Ovary (tissue), 10 donors: ENCODE measurements around the gene RSPH3. TPM values are rescaled to one million over a fixed set of nuclear protein-coding genes. Genes with fewer than 3 reads are reported as not detected.

ENCODE experiments used
- DNase-seq, 5 donors: peaks; one replicate each; pipeline ENCODE4 v3.0.0-alpha.2; 2019 to 2020
- H3K27ac ChIP-seq, 2 donors: fragments of 200-600 bp; one replicate each; pipeline versions ENCODE4 v1.5.1 to v1.8.0; 2019 to 2022
- H3K27me3 ChIP-seq: fragments of 200-600 bp; one replicate; pipeline ENCODE4 v1.8.0; 2022
- H3K36me3 ChIP-seq: fragments of 200-600 bp; sonication (generic); one replicate; pipeline ENCODE4 v1.5.1; 2019
- H3K4me1 ChIP-seq: one replicate; pipeline ENCODE4 v1.8.1; 2013; ENCODE audit warnings: mild to moderate bottlenecking, moderate library complexity; ENCODE audit not compliant: insufficient read depth
- H3K4me3 ChIP-seq: fragments of 200-600 bp; sonication (generic); one replicate; pipeline ENCODE4 v1.5.1; 2017
- H3K9me3 ChIP-seq, 2 donors: fragments of 200-600 bp in 1 of 2; sonication (generic) in 1 of 2; one replicate each; pipeline versions ENCODE4 v1.5.1 to v1.8.1; 2013 to 2019; ENCODE audit warnings: mild to moderate bottlenecking in 1 of 2, moderate library complexity in 1 of 2
- EP300 ChIP-seq: sonication (generic); formaldehyde crosslinking; IDR thresholded peaks from one replicate; pipeline ENCODE4 v1.6.1; 2017; ENCODE audit warnings: antibody characterized with exemption
- POLR2A ChIP-seq: fragments of 450-650 bp; IDR thresholded peaks from one replicate; pipeline ENCODE4 v1.6.1; 2017; ENCODE audit warnings: antibody characterized with exemption, mild to moderate bottlenecking, moderate library complexity
- WGBS, 3 donors: extraction: QIAGEN DNeasy Blood & Tissue Kit in 1 of 3; methylation state at CpG; one replicate each; pipeline versions ENCODE4 v1.1.5 to v1.1.7; 2013 to 2017; 5-methylcytosine and 5-hydroxymethylcytosine counted together
- intact Hi-C, 4 donors: fragments of 100-400 bp; cut with DNase I; formaldehyde crosslinking; loops; one replicate each; pipeline versions ENCODE4 v1.11.0 to v1.15.1; 2022 to 2023
- long read RNA-seq, 3 donors: library from polyadenylated mRNA in 2 of 3; unstranded in 2 of 3; transcript quantifications; one replicate each; pipeline ENCODE4 v2.0.0 and lab custom pipeline, GENCODE V29; 2021 to 2026
- polyA plus RNA-seq, 2 donors: library from polyadenylated mRNA; stranded (reverse); fragments of 200-250 nt in 1 of 2; fragments of 350-450 nt in 1 of 2; fragmentation: Illumina TruSeq in 1 of 2; extraction: RNeasy Lipid Tissue Mini Kit (QIAGEN cat#74804) in 1 of 2; gene quantifications; one replicate each; pipeline ENCODE4 v1.2.3, GENCODE V29; 2013 to 2014
- total RNA-seq, 7 donors: library from RNA; depleted of rRNA in 2 of 7; stranded (reverse); fragments of >200 nt in 2 of 7; fragmentation: NEBNext Ultra II Directional in 3 of 7; extraction: Animal tissue kit (Norgen Biotek cat#: 25700) in 3 of 7; gene quantifications; one replicate each; pipeline versions ENCODE4 v1.1.0 to v1.2.4, GENCODE V29; 2016 to 2023
- TF ChIP-seq, protein P1 (sequence below), 3 donors: fragments of 450-650 bp in 2 of 3; fragments of 200-600 bp in 1 of 3; IDR thresholded peaks; one replicate each; pipeline versions ENCODE4 v1.5.1 to v1.8.0; 2016 to 2022; ENCODE audit warnings: antibody characterized with exemption in 3 of 3, mild to moderate bottlenecking in 1 of 3
- donor health status: DM: no; HTN: no; CAD: no; lungs with moderate emphysema.
- donor health status: DM: no; HTN: no; CAD: no.
- donor health status: Bipolar disorder and iron deficiency.
- donor health status: DM: yes; HTN: yes; CAD: no.
- donor health status: DM: no; HTN: no; CAD: no.
- donor health status: DM: yes; HTN: yes; CAD: no.

RSPH3 gene, protein sequence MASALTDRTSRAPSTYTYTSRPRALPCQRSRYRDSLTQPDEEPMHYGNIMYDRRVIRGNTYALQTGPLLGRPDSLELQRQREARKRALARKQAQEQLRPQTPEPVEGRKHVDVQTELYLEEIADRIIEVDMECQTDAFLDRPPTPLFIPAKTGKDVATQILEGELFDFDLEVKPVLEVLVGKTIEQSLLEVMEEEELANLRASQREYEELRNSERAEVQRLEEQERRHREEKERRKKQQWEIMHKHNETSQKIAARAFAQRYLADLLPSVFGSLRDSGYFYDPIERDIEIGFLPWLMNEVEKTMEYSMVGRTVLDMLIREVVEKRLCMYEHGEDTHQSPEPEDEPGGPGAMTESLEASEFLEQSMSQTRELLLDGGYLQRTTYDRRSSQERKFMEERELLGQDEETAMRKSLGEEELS
- total RNA-seq (1 to 10 TPM; 4.5 to 9.3 (median 7.6) TPM), polyA plus RNA-seq (1 to 10 TPM; 2.6 to 9.7 TPM)
- long read RNA-seq, donor 1, full-length matches to known transcripts: 21 of 40 reads
- long read RNA-seq, donor 1, partial matches to known transcripts: 1 of 40 reads
- long read RNA-seq, donor 1, other reads (novel, unspliced or antisense): 18 of 40 reads
- long read RNA-seq, donor 2, full-length matches to known transcripts: 3 of 3 reads
- long read RNA-seq, donor 2, partial matches to known transcripts: 0 of 3 reads
- long read RNA-seq, donor 2, other reads (novel, unspliced or antisense): 0 of 3 reads
- long read RNA-seq, donor 3, full-length matches to known transcripts: 3 of 5 reads
- long read RNA-seq, donor 3, partial matches to known transcripts: 0 of 5 reads
- long read RNA-seq, donor 3, other reads (novel, unspliced or antisense): 2 of 5 reads

DNA sequence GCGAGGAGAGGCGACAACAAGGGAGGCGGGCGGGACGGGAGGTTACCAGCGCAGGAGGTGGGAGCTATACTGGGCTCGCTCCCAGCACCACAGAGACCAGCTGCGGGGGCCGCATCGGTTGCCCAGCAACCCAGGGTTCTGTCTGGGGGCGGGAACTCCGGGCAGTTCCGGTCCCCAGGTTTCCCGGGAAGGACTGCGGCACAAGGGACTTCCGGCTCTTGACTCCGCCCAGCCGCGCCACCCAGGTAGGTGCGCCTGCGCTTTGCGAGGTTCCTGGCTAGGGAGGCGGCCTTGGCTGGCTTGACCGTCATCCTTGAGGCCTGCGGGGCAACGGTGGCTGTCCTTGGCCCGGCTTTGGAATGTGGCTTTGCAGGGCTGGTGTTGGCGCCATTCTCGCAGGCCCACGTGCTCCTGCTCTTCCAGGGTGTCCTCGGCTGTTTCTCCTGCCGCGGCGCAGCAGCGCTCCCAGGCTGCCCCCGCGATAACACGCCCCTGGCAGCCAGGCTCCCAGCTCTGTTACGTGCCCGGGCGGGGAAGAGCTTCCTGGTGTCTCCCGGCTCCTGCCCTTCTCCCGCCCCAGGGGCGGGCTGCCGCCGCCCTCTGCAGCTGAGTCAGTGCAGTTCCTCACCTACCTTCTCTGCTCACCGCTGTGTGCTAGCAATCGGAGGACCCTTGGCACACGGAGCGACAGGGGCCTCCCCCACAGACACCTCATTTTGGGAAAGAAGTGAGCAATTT is at the start of gene RSPH3:
TSS of gene RSPH3 (minus strand) at position 537 of the 738 bp plus-strand sequence. CDS start 652 bp downstream, outside the sequence.
- DNase-seq: peak; percentile 94 to 97 (median 95)
- Histone ChIP-seq H3K36me3 (no peaks in the 10 kb centered on the region), H3K9me3 (no peaks in the 10 kb centered on the region), H3K27me3 (no peaks in the 10 kb centered on the region), H3K27ac (peak within 1 kb of the TSS; percentile 43 to 78), H3K4me3 (peak within 1 kb of the TSS; percentile 72), H3K4me1 (no peaks in the 10 kb centered on the region)
- intact Hi-C loops: loop anchor here in 1 of 4 donors (10.0 kb wide), 1 partner anchor 105 kb away; no protein-coding TSS in a partner anchor
- TF ChIP-seq, protein P1, sequence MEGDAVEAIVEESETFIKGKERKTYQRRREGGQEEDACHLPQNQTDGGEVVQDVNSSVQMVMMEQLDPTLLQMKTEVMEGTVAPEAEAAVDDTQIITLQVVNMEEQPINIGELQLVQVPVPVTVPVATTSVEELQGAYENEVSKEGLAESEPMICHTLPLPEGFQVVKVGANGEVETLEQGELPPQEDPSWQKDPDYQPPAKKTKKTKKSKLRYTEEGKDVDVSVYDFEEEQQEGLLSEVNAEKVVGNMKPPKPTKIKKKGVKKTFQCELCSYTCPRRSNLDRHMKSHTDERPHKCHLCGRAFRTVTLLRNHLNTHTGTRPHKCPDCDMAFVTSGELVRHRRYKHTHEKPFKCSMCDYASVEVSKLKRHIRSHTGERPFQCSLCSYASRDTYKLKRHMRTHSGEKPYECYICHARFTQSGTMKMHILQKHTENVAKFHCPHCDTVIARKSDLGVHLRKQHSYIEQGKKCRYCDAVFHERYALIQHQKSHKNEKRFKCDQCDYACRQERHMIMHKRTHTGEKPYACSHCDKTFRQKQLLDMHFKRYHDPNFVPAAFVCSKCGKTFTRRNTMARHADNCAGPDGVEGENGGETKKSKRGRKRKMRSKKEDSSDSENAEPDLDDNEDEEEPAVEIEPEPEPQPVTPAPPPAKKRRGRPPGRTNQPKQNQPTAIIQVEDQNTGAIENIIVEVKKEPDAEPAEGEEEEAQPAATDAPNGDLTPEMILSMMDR (IDR thresholded peaks at IDR 0.05): peak in 2 of 3 donors; percentile 11 to 25
- peak; percentile 38 for TF ChIP-seq POLR2A
- TF ChIP-seq EP300: no peak
- 0 to 1% (median 1%) methylated on average over 43 to 50 of the region's 50 CpGs for WGBS, 3 donors

DNA sequence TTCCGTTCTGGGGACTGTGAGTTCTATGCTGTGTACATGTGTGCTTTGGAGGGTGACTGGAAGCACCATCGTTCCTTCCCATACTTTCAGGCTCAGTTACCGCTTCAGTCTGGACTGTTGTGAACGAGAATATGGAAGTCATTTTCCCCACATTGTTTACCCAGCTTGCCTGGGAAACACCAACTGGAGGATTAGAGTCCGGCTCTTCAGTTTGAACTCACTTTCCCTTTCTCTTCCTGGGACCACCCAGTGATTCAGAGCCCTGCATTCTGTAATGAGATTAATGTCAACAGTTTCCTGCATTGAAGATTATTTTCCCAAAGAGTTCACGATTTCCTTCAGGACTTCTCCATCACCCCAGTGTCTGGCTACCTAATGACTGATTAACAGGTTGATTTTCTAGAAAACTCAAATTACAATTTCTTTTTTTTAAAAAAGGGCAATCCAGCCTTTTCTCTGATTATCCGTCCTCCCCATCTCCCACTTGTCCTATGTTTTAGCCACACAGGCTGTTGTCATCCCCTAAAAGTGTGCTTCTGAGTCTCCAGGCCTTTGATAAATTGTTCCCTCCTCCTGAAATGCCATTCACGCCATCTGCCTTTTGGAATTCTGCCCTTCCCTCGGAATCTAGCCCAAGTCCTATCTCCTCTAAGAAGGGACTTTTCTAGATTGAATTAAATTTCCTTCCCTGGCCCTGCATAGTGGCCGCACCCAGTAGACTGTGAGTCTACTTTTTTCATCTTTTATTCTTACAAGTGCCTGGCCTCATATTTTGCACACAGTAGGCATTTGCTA is 48.1 kb upstream of the RSPH3 start:
- no peak for DNase-seq
- intact Hi-C loops: no loop called here

DNA sequence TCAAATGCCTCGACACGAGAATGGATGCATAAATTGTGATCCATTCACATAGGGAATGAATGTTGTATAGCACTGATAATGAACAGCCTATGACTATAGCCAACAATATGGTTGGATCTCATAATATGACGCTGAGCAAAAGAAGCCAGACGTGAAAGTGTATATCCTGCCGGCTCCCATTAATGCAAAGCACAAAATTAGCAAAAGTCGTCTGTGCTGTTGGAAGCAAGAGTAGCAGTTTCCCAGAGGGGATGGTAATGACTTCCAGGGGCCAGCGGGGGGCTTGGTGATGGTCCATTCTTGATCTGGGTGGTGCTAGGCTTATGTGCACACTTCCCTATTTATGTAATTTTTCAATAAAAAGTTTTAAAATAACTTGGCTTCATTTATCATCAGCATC is 45.8 kb upstream of the RSPH3 start:
- WGBS, 3 donors: 83 to 85% (median 84%) methylated on average over 7 of the region's 7 CpGs
- Histone ChIP-seq H3K4me3 (no peak overlapping the region), H3K36me3 (no peaks in the 10 kb centered on the region), H3K9me3 (no peaks in the 10 kb centered on the region), H3K27me3 (no peaks in the 10 kb centered on the region), H3K4me1 (peaks cover 3% of the 10 kb centered on the region), H3K27ac (no peak overlapping the region)
- TF ChIP-seq POLR2A (no peak), EP300 (no peak)
- TF ChIP-seq, protein P1 (IDR thresholded peaks at IDR 0.05): no peak
- intact Hi-C loops: no loop called here
- no peak for DNase-seq

More for the DNA sequence above, 48.1 kb upstream of the RSPH3 start:
- no peaks in the 10 kb centered on the region for H3K27me3 ChIP-seq
- no peaks in the 10 kb centered on the region for H3K36me3 ChIP-seq
- 71 to 77% (median 74%) methylated on average over 10 of the region's 10 CpGs for WGBS, 3 donors
- no peaks in the 10 kb centered on the region for H3K9me3 ChIP-seq
- TF ChIP-seq EP300 (no peak), POLR2A (no peak)
- TF ChIP-seq, protein P1 (IDR thresholded peaks at IDR 0.05): no peak
- H3K4me1 ChIP-seq: no peaks in the 10 kb centered on the region
- no peak overlapping the region for H3K27ac ChIP-seq
- no peak overlapping the region for H3K4me3 ChIP-seq
